HCT116 (cell line): Measurements from ENCODE around the gene BMX. TPM values are rescaled to one million over a fixed set of nuclear protein-coding genes. Genes with fewer than 3 reads are reported as not detected.
A peak's percentile ranks its signal among the peaks of the same experiment; 100 is the strongest.

Source experiments
- ATAC-seq: fragments of 200-7000 bp; cut with Tn5 transposase; 2 replicates; pipeline ENCODE4 v1.9.1; 2020; ENCODE audit warnings: mild to moderate bottlenecking, moderate library complexity
- BruUV-seq: library from RNA; stranded (reverse); fragments of 400-500 nt; replicated peaks from 2 replicates; lab custom pipeline; 2021; lab: Mats Ljungman, UMichigan
- CTCF ChIA-PET: fragments of 300-600 bp; sonication (Branson Sonifier 250); formaldehyde crosslinking; loops from one replicate; lab custom pipeline; 2021; ENCODE audit warnings: antibody characterized with exemption; lab: Charles Lee
- POLR2A ChIA-PET: fragments of 300-600, 350-600 bp; sonication (Branson Sonifier 250); formaldehyde crosslinking; loops from one replicate; lab custom pipeline; 2021; ENCODE audit warnings: antibody characterized with exemption; lab: Charles Lee
- RAD21 ChIA-PET, 2 experiments: fragments of 300-600 bp; sonication (Branson Sonifier 250); formaldehyde crosslinking; loops; one replicate each; lab custom pipeline; 2023; ENCODE audit warnings: low total read pairs in 2 of 2; ENCODE audit not compliant: uncharacterized antibody in 2 of 2, unreplicated experiment in 2 of 2, low non-redundant PET in 1 of 2; lab: Charles Lee
- DNase-seq: peaks from one replicate; pipeline ENCODE4 v3.0.0-alpha.2; 2010; ENCODE audit warnings: low read depth, low spot score
- H2AFZ ChIP-seq: fragments of 200-600 bp; shearing (Covaris generic), sonication (generic); 2 replicates; pipeline ENCODE4 v1.6.1; 2017; ENCODE audit warnings: low read depth, mixed run types, mixed read lengths, antibody characterized with exemption, low read length; ENCODE audit not compliant: poor library complexity, severe bottlenecking
- H3K27ac ChIP-seq: 2 replicates; pipeline ENCODE4 v1.5.1; 2012; ENCODE audit warnings: low read depth, low read length
- H3K27me3 ChIP-seq: fragments of 200-600 bp; sonication (generic); 2 replicates; pipeline ENCODE4 v1.6.1; 2016; ENCODE audit warnings: mixed run types, low read length, mixed read lengths; ENCODE audit not compliant: insufficient read depth
- H3K36me3 ChIP-seq, 2 experiments: fragments of 200-500 bp in 1 of 2; fragments of 200-600 bp in 1 of 2; sonication (Bioruptor generic) in 1 of 2; sonication (generic) in 1 of 2; 2 replicates each; pipeline versions ENCODE4 v1.5.1 to v1.6.1; 2014 to 2016; ENCODE audit warnings: low read length in 2 of 2, inconsistent platforms in 1 of 2, mixed read lengths in 1 of 2, mixed run types in 1 of 2; ENCODE audit not compliant: insufficient read depth in 2 of 2, control insufficient read depth in 1 of 2
- H3K4me1 ChIP-seq, 2 experiments: fragments of 200-600 bp in 1 of 2; sonication (generic) in 1 of 2; 2 replicates each; pipeline versions ENCODE4 v1.5.1 to v1.6.1; 2012 to 2017; ENCODE audit warnings: low read length in 2 of 2, inconsistent platforms in 1 of 2, mild to moderate bottlenecking in 1 of 2, mixed read lengths in 1 of 2, mixed run types in 1 of 2, moderate library complexity in 1 of 2; ENCODE audit not compliant: insufficient read depth in 2 of 2, control insufficient read depth in 1 of 2
- H3K4me2 ChIP-seq: fragments of 200-600 bp; sonication (generic); 2 replicates; pipeline ENCODE4 v1.6.1; 2017; ENCODE audit warnings: mixed run types, low read length, mixed read lengths
- H3K4me3 ChIP-seq, 2 experiments: fragments of 200-600 bp in 1 of 2; sonication (generic) in 1 of 2; replicated peaks in 1 of 2; 2 replicates each; pipeline ENCODE4 v1.5.1; 2011 to 2016; ENCODE audit warnings: low read length in 2 of 2, control low read depth in 1 of 2, low read depth in 1 of 2, mild to moderate bottlenecking in 1 of 2, mixed read lengths in 1 of 2, mixed run types in 1 of 2
- H3K79me2 ChIP-seq: fragments of 200-600 bp; sonication (generic); 2 replicates; pipeline ENCODE4 v1.6.1; 2017; ENCODE audit warnings: mild to moderate bottlenecking, mixed run types, low read length, moderate library complexity, mixed read lengths; ENCODE audit not compliant: insufficient read depth
- H3K9ac ChIP-seq: fragments of 200-600 bp; sonication (generic); 2 replicates; pipeline ENCODE4 v1.6.1; 2016; ENCODE audit warnings: low read length, mixed read lengths
- H3K9me2 ChIP-seq: fragments of 200-600 bp; sonication (generic), shearing (Covaris generic); 2 replicates; pipeline ENCODE4 v1.6.1; 2017; ENCODE audit warnings: mixed run types, mild to moderate bottlenecking, moderate library complexity; ENCODE audit not compliant: insufficient read depth
- H3K9me3 ChIP-seq, 2 experiments: fragments of 200-500 bp in 1 of 2; fragments of 200-600 bp in 1 of 2; sonication (Bioruptor generic) in 1 of 2; sonication (generic) in 1 of 2; 2 replicates each; pipeline ENCODE4 v1.6.1; 2014 to 2017; ENCODE audit warnings: low read length in 2 of 2, mixed read lengths in 2 of 2, inconsistent platforms in 1 of 2, low read depth in 1 of 2, mild to moderate bottlenecking in 1 of 2, mixed run types in 1 of 2, moderate library complexity in 1 of 2; ENCODE audit not compliant: control insufficient read depth in 1 of 2, insufficient read depth in 1 of 2
- H4K20me1 ChIP-seq: fragments of 200-600 bp; sonication (generic), shearing (Covaris generic); 2 replicates; pipeline ENCODE4 v1.6.1; 2017; ENCODE audit warnings: mixed run types, mild to moderate bottlenecking, moderate library complexity; ENCODE audit not compliant: insufficient read depth
- ATF3 ChIP-seq: IDR thresholded peaks from 2 replicates; pipeline ENCODE4 v1.6.1; 2012
- CEBPB ChIP-seq: IDR thresholded peaks from 2 replicates; pipeline ENCODE4 v1.6.1; 2012; ENCODE audit warnings: low read depth
- CTCF ChIP-seq, 3 experiments: fragments of 200-600 bp in 1 of 3; sonication (generic) in 1 of 3; IDR thresholded peaks in 2 of 3; conservative IDR thresholded peaks in 1 of 3; 2 replicates each; pipeline ENCODE4 v1.5.1; 2012 to 2017; ENCODE audit warnings: low read depth in 2 of 3, low read length in 2 of 3, antibody characterized with exemption in 1 of 3, borderline replicate concordance in 1 of 3, control low read depth in 1 of 3, mild to moderate bottlenecking in 1 of 3, mixed read lengths in 1 of 3, mixed run types in 1 of 3, moderate library complexity in 1 of 3; ENCODE audit not compliant: insufficient read depth in 1 of 3
- ELF1 ChIP-seq: IDR thresholded peaks from 2 replicates; pipeline ENCODE4 v1.6.1; 2012; ENCODE audit warnings: low read depth, borderline replicate concordance
- EZH2 ChIP-seq: fragments of 200-600 bp; sonication (generic); IDR thresholded peaks from 2 replicates; pipeline ENCODE4 v1.6.1; 2017; ENCODE audit warnings: antibody characterized with exemption, mixed run types
- MAX ChIP-seq: IDR thresholded peaks from 2 replicates; pipeline ENCODE4 v1.6.1; 2012
- RAD21 ChIP-seq: IDR thresholded peaks from 2 replicates; pipeline ENCODE4 v1.6.1; 2012; ENCODE audit warnings: low read depth, mild to moderate bottlenecking
- REST ChIP-seq: IDR thresholded peaks from 2 replicates; pipeline ENCODE4 v1.6.1; 2012; ENCODE audit warnings: low read depth
- SIN3A ChIP-seq: IDR thresholded peaks from 2 replicates; pipeline ENCODE4 v1.6.1; 2012; ENCODE audit warnings: low read depth
- SRF ChIP-seq: IDR thresholded peaks from 2 replicates; pipeline ENCODE4 v1.6.1; 2012; ENCODE audit warnings: low read depth
- TCF7L2 ChIP-seq: IDR thresholded peaks from 2 replicates; pipeline ENCODE4 v1.7.0; 2011; ENCODE audit warnings: borderline replicate concordance, inconsistent platforms; ENCODE audit not compliant: insufficient read depth, insufficient read length; ENCODE audit errors: extremely low read depth
- ZFX ChIP-seq: fragments of 450-650 bp; IDR thresholded peaks from 2 replicates; pipeline ENCODE4 v1.6.1; 2017
- ZNF274 ChIP-seq: fragments of 200-500 bp; sonication (Bioruptor generic); IDR thresholded peaks from 2 replicates; pipeline ENCODE4 v1.6.1; 2014; ENCODE audit warnings: mild to moderate bottlenecking, low read depth, low read length, inconsistent platforms
- intact Hi-C: fragments of 100-400 bp; cut with micrococcal nuclease; formaldehyde crosslinking; loops from 2 replicates; pipeline ENCODE4 v1.10.0; 2022
- total RNA-seq: library from RNA; stranded (reverse); gene quantifications from one replicate; pipeline ENCODE4 v1.2.1, GENCODE V29; 2021; ENCODE audit not compliant: unreplicated experiment

The BMX gene
- total RNA-seq, 1 experiment from 2014 or later: not detected

GRCh38 chrX:15564981-15565579 lies 64.5 kb downstream of the BMX start:
- no peaks in the 10 kb centered on the region for H3K27me3 ChIP-seq
- intact Hi-C loops: loop anchor here (1.0 to 5.0 kb wide), 4 partner anchors 16 to 218 kb away; no protein-coding TSS in a partner anchor
- no peak overlapping the region for H3K9ac ChIP-seq
- no peaks in the 10 kb centered on the region for H3K79me2 ChIP-seq
- CTCF ChIA-PET: interaction anchor here (1.0 to 1.8 kb wide), 3 partner anchors 72 to 95 kb away, joined by 3 to 9 read pairs (median 6); partner anchors contain the start of gene PIR
- DNase-seq: peak; percentile 53
- no peaks in the 10 kb centered on the region for H3K36me3 ChIP-seq
- H3K9me2 ChIP-seq: no peaks in the 10 kb centered on the region
- H4K20me1 ChIP-seq: no peaks in the 10 kb centered on the region
- peak; percentile 96 for ATAC-seq
- H3K4me2 ChIP-seq: peak overlapping the region; percentile 36; the same call in 1 of the 2 replicates
- peak; percentile 80 for TF ChIP-seq RAD21
- TF ChIP-seq EZH2: no peak
- TF ChIP-seq SIN3A: no peak
- no peak for TF ChIP-seq ZFX
- no peak for TF ChIP-seq ELF1
- TF ChIP-seq CEBPB: no peak
- peak; percentile 56 to 71 (median 64) for TF ChIP-seq CTCF (IDR thresholded peaks at IDR 0.05 in 2 of 3, conservative IDR thresholded peaks at IDR 0.05 in 1 of 3; ENCODE audit: borderline replicate concordance in 1 of 3, insufficient read depth in 1 of 3, low read depth in 2 of 3, low read length in 2 of 3)
- TF ChIP-seq, all 23 proteins: peak for 2
- peak overlapping the region; percentile 68 for H2AFZ ChIP-seq
- H3K9me3 ChIP-seq: no peaks in the 10 kb centered on the region
- H3K4me3 ChIP-seq: no peak overlapping the region
- no peak overlapping the region for H3K27ac ChIP-seq
- BruUV-seq: no TSS peak
- POLR2A ChIA-PET: no interaction called here
- RAD21 ChIA-PET: no interaction called here
- H3K4me1 ChIP-seq: peaks cover 0 to 3% of the 10 kb centered on the region in 2 experiments; a peak in 1 of 4 replicates

GRCh38 chrX:15566244-15566643 lies 65.6 kb downstream of the BMX start:
- ChIA-PET POLR2A (no interaction called here), CTCF (no interaction called here), RAD21 (no interaction called here)
- intact Hi-C loops: loop anchor here (5.0 kb wide), 1 partner anchor 219 kb away; no protein-coding TSS in a partner anchor
- no TSS peak for BruUV-seq
- Histone ChIP-seq H3K27me3 (no peaks in the 10 kb centered on the region), H3K9me2 (no peaks in the 10 kb centered on the region), H3K9ac (no peak overlapping the region), H3K9me3 (no peaks in the 10 kb centered on the region), H3K36me3 (no peaks in the 10 kb centered on the region), H3K4me2 (no peak overlapping the region), H3K4me1 (peaks cover 0 to 3% of the 10 kb centered on the region in 2 experiments; a peak in 1 of 4 replicates), H4K20me1 (no peaks in the 10 kb centered on the region), H3K79me2 (no peaks in the 10 kb centered on the region), H2AFZ (no peak overlapping the region), H3K4me3 (no peak overlapping the region), H3K27ac (no peak overlapping the region)
- no peak for DNase-seq
- ATAC-seq: peak; percentile 40; the same call in 1 of the 2 replicates
- TF ChIP-seq REST (no peak), ZNF274 (no peak), ELF1 (no peak), ATF3 (no peak), MAX (no peak), TCF7L2 (no peak), SRF (no peak), EZH2 (no peak)
